ENCODE measurements around the gene CD151. TPM values are rescaled to one million over a fixed set of nuclear protein-coding genes. Genes with fewer than 3 reads are reported as not detected.

CD151 gene
- total and polyA plus RNA-seq, 2 experiments from 2014 or later: 62.9 to 109 TPM

DNA sequence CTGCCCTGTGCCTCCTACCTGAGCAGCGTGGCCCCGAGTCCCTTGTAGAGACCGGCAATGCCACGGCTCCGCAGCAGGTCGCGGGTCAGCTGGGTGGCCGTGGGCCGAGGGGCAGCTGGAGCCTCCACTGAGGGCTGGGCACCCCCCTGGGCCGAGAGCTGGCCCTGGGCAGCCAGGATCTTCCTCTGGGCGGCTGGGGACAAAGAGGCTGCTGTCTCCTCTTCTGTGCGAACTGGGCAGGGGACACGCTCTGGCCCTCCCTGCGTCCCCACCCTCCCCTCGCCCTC is 40.3 kb upstream of the CD151 start:
- no peak overlapping the region for H3K27ac ChIP-seq (ENCODE audit: low read depth)
- no peak overlapping the region for H2AFZ ChIP-seq
- H3K36me3 ChIP-seq (ENCODE audit: insufficient read depth): no peaks in the 10 kb centered on the region
- Mint-ChIP-seq H3K36me3 (ENCODE audit: low read depth) (peaks cover 6% of the 10 kb centered on the region; the same call in 1 of the 3 replicates), H3K4me3 (no peak overlapping the region), H3K4me1 (peaks cover 32% of the 10 kb centered on the region), H3K27ac (no peak overlapping the region), H3K27me3 (ENCODE audit: insufficient read depth, low read depth, poor library complexity) (peaks cover 15% of the 10 kb centered on the region), H3K9me3 (no peaks in the 10 kb centered on the region)
- H3K4me3 ChIP-seq: no peak overlapping the region
- H3F3A ChIP-seq (replicated peaks; ENCODE audit: low read depth): peaks cover 13% of the 10 kb centered on the region
- H3K79me2 ChIP-seq (replicated peaks; ENCODE audit: insufficient read depth): no peaks in the 10 kb centered on the region; the same call in 1 of the 2 replicates
- H4K20me1 ChIP-seq (replicated peaks; ENCODE audit: insufficient read depth): peaks cover 3% of the 10 kb centered on the region; the same call in 1 of the 2 replicates
- no peak for DNase-seq (ENCODE audit: low spot score)
- no peak overlapping the region for H3K4me2 ChIP-seq
- no peak for TF ChIP-seq POLR2AphosphoS5 (IDR thresholded peaks at IDR 0.05; ENCODE audit: low read depth)
- TF ChIP-seq CTCF (conservative IDR thresholded peaks at IDR 0.05; ENCODE audit: low read depth in 2 of 2): no peak
- no peak for TF ChIP-seq ZNF331 (CRISPR knock-in tag; IDR thresholded peaks at IDR 0.05; ENCODE audit: low read depth)
- no peak for TF ChIP-seq EZH2phosphoT487 (IDR thresholded peaks at IDR 0.05; ENCODE audit: unreplicated experiment)
- TF ChIP-seq, protein P1, sequence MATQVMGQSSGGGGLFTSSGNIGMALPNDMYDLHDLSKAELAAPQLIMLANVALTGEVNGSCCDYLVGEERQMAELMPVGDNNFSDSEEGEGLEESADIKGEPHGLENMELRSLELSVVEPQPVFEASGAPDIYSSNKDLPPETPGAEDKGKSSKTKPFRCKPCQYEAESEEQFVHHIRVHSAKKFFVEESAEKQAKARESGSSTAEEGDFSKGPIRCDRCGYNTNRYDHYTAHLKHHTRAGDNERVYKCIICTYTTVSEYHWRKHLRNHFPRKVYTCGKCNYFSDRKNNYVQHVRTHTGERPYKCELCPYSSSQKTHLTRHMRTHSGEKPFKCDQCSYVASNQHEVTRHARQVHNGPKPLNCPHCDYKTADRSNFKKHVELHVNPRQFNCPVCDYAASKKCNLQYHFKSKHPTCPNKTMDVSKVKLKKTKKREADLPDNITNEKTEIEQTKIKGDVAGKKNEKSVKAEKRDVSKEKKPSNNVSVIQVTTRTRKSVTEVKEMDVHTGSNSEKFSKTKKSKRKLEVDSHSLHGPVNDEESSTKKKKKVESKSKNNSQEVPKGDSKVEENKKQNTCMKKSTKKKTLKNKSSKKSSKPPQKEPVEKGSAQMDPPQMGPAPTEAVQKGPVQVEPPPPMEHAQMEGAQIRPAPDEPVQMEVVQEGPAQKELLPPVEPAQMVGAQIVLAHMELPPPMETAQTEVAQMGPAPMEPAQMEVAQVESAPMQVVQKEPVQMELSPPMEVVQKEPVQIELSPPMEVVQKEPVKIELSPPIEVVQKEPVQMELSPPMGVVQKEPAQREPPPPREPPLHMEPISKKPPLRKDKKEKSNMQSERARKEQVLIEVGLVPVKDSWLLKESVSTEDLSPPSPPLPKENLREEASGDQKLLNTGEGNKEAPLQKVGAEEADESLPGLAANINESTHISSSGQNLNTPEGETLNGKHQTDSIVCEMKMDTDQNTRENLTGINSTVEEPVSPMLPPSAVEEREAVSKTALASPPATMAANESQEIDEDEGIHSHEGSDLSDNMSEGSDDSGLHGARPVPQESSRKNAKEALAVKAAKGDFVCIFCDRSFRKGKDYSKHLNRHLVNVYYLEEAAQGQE (IDR thresholded peaks at IDR 0.05; ENCODE audit: unreplicated experiment): no peak
- TF ChIP-seq STAT1 (IDR thresholded peaks at IDR 0.05; ENCODE audit: unreplicated experiment): no peak
- TF ChIP-seq ZNF114 (CRISPR knock-in tag; IDR thresholded peaks at IDR 0.05): no peak
- no peak for TF ChIP-seq ZNF462 (CRISPR knock-in tag; IDR thresholded peaks at IDR 0.05)
- no peak for TF ChIP-seq CREB1 (CRISPR knock-in tag; IDR thresholded peaks at IDR 0.05; ENCODE audit: low read depth)
- no peak for TF ChIP-seq JUNB (IDR thresholded peaks at IDR 0.05; ENCODE audit: unreplicated experiment)
- TF ChIP-seq, protein P2, sequence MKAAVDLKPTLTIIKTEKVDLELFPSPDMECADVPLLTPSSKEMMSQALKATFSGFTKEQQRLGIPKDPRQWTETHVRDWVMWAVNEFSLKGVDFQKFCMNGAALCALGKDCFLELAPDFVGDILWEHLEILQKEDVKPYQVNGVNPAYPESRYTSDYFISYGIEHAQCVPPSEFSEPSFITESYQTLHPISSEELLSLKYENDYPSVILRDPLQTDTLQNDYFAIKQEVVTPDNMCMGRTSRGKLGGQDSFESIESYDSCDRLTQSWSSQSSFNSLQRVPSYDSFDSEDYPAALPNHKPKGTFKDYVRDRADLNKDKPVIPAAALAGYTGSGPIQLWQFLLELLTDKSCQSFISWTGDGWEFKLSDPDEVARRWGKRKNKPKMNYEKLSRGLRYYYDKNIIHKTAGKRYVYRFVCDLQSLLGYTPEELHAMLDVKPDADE (IDR thresholded peaks at IDR 0.05): no peak
- no peak for TF ChIP-seq EZH2 (IDR thresholded peaks at IDR 0.05; ENCODE audit: low read depth, unreplicated experiment)
- no peak for TF ChIP-seq NANOG (IDR thresholded peaks at IDR 0.05; ENCODE audit: borderline replicate concordance)
- H3K9me2 ChIP-seq (ENCODE audit: insufficient read depth): no peaks in the 10 kb centered on the region
- H3K27me3 ChIP-seq (ENCODE audit: insufficient read depth): no peaks in the 10 kb centered on the region
- ATAC-seq: no peak
- H3K4me1 ChIP-seq (ENCODE audit: insufficient read depth): peaks cover 23% of the 10 kb centered on the region; the same call in 1 of the 2 replicates
